ENCODE results near the gene CCDC92.

DNA sequence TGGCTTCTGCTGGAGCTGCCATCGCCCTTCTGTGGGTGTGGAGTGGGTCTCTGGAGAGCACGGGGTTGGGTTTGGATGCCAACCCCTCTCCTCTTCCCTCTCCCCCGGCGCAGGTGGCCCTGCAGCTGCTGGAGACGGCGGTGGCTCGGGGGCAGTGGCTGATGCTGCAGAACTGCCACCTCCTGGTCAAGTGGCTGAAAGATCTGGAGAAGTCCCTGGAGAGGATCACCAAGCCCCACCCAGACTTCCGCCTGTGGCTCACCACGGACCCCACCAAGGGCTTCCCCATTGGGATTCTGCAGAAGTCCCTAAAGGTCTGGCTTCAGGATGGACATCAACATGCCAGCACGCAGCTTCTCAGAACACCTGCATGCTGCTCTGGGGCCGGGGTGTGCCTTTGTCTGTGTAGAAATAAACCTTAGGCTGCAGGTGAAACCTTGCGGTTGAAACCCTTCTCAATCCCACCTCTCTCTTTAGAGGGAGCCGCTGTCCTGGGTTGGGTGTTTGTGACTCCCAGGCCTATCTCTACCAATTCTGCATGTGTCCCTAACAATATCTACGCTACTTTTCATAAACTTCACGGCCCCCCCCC is 44.3 kb downstream of the CCDC92 start:
- TF ChIP-seq GLIS3 (CRISPR knock-in tag; IDR thresholded peaks at IDR 0.05) (no peak), ZNF565 (CRISPR knock-in tag; conservative IDR thresholded peaks at IDR 0.05; ENCODE audit: low read depth) (no peak), SNAI2 (CRISPR knock-in tag; IDR thresholded peaks at IDR 0.05) (no peak), RARB (CRISPR knock-in tag; IDR thresholded peaks at IDR 0.05) (no peak), ARNTL (CRISPR knock-in tag; IDR thresholded peaks at IDR 0.05; ENCODE audit: borderline replicate concordance, low read depth) (no peak), TOX (CRISPR knock-in tag; IDR thresholded peaks at IDR 0.05; ENCODE audit: borderline replicate concordance) (no peak), PPARA (CRISPR knock-in tag; IDR thresholded peaks at IDR 0.05; ENCODE audit: borderline replicate concordance) (no peak), ISL1 (CRISPR knock-in tag; IDR thresholded peaks at IDR 0.05) (no peak), ZFP30 (CRISPR knock-in tag; IDR thresholded peaks at IDR 0.05) (no peak), ESRRG (CRISPR knock-in tag; IDR thresholded peaks at IDR 0.05) (no peak)
- TF ChIP-seq, protein P1, sequence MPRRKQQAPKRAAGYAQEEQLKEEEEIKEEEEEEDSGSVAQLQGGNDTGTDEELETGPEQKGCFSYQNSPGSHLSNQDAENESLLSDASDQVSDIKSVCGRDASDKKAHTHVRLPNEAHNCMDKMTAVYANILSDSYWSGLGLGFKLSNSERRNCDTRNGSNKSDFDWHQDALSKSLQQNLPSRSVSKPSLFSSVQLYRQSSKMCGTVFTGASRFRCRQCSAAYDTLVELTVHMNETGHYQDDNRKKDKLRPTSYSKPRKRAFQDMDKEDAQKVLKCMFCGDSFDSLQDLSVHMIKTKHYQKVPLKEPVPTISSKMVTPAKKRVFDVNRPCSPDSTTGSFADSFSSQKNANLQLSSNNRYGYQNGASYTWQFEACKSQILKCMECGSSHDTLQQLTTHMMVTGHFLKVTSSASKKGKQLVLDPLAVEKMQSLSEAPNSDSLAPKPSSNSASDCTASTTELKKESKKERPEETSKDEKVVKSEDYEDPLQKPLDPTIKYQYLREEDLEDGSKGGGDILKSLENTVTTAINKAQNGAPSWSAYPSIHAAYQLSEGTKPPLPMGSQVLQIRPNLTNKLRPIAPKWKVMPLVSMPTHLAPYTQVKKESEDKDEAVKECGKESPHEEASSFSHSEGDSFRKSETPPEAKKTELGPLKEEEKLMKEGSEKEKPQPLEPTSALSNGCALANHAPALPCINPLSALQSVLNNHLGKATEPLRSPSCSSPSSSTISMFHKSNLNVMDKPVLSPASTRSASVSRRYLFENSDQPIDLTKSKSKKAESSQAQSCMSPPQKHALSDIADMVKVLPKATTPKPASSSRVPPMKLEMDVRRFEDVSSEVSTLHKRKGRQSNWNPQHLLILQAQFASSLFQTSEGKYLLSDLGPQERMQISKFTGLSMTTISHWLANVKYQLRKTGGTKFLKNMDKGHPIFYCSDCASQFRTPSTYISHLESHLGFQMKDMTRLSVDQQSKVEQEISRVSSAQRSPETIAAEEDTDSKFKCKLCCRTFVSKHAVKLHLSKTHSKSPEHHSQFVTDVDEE (CRISPR knock-in tag; IDR thresholded peaks at IDR 0.05) = no peak
- TF ChIP-seq, protein P2, sequence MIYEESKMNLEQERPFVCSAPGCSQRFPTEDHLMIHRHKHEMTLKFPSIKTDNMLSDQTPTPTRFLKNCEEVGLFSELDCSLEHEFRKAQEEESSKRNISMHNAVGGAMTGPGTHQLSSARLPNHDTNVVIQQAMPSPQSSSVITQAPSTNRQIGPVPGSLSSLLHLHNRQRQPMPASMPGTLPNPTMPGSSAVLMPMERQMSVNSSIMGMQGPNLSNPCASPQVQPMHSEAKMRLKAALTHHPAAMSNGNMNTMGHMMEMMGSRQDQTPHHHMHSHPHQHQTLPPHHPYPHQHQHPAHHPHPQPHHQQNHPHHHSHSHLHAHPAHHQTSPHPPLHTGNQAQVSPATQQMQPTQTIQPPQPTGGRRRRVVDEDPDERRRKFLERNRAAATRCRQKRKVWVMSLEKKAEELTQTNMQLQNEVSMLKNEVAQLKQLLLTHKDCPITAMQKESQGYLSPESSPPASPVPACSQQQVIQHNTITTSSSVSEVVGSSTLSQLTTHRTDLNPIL (CRISPR knock-in tag; IDR thresholded peaks at IDR 0.05; ENCODE audit: low read depth) = no peak
